ENCODE results near the gene PEAK3. TPM values are rescaled to one million over a fixed set of nuclear protein-coding genes. Genes with fewer than 3 reads are reported as not detected.
"Not testable (repeated sequence)": the region's sequence is repeated elsewhere in the genome, so short reads cannot be mapped to it uniquely, and the experiment has no call there.

PEAK3 gene
- total RNA-seq, 3 donors from 2014 or later: 1.8 TPM; not detected in 2

DNA sequence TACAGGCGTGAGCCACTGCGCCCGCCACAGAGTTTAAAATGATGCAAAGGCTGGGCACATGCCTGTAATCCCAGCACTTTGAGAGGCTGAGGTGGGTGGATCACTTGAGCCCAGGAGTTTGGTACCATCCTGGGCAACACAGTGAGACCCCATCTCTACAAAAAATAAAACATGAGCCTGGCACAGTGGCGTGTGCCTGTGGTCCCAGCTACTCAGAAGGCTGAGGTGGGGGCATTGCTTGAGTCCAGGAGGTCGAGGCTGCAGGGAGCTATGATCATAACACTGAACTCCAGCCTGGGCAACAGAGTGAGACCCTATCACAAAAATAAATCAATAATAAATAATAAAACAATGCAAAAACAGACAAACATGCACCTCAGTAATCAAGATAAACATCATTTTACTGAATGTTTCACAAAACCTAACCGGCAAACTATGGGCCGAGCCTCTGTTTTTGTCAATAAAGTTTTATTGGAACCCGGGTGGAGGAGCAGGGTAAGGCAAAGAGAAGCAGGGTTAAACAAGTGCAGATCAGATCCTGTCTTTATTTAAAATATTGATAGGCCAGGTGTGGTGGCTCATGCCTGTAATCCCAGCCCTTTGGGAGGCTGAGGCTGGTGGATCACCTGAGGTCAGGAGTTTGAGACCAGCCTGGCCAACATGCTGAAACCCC is 2.0 kb upstream of the PEAK3 start:
- no peaks in the 10 kb centered on the region for H3K36me3 ChIP-seq
- DNase-seq (ENCODE audit: low spot score in 2 of 2): no peak
- intact Hi-C loops (cut with DNase I; ENCODE audit: low total_unique reads): no loop called here
- no peak overlapping the region for H3K4me3 ChIP-seq
- H3K27ac ChIP-seq: no peak overlapping the region
- TF ChIP-seq POLR2A (IDR thresholded peaks at IDR 0.05) (no peak), POLR2AphosphoS5 (IDR thresholded peaks at IDR 0.05) (no peak)
- TF ChIP-seq, protein P1, sequence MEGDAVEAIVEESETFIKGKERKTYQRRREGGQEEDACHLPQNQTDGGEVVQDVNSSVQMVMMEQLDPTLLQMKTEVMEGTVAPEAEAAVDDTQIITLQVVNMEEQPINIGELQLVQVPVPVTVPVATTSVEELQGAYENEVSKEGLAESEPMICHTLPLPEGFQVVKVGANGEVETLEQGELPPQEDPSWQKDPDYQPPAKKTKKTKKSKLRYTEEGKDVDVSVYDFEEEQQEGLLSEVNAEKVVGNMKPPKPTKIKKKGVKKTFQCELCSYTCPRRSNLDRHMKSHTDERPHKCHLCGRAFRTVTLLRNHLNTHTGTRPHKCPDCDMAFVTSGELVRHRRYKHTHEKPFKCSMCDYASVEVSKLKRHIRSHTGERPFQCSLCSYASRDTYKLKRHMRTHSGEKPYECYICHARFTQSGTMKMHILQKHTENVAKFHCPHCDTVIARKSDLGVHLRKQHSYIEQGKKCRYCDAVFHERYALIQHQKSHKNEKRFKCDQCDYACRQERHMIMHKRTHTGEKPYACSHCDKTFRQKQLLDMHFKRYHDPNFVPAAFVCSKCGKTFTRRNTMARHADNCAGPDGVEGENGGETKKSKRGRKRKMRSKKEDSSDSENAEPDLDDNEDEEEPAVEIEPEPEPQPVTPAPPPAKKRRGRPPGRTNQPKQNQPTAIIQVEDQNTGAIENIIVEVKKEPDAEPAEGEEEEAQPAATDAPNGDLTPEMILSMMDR (IDR thresholded peaks at IDR 0.05): no peak
- H3K4me1 ChIP-seq: no peaks in the 10 kb centered on the region
- no peaks in the 10 kb centered on the region for H3K9me3 ChIP-seq
- H3K27me3 ChIP-seq: peaks cover 0 to 8% of the 10 kb centered on the region in 2 donors

DNA sequence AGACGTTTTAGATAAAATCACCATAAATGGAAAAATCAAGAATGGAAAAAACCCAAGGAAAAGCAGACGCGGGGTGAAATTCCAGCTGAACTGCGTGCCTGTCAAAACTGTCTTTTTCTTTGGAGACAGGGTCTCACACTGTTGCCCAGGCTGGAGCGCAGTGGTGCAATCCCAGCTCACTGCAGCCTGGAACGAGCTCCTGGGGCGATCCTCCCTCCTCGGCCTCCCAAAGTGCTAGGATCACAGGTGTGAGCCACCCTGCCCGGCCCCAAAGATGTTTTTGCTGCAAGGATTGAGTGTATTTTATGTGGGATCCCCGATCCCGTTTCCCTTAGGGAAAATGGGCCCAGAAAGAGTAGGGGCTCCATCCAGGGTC is 875 bp upstream of the PEAK3 start:
- H3K4me3 ChIP-seq: peak overlapping the region in 1 of 3 donors; percentile 55
- TF ChIP-seq, protein P1 (IDR thresholded peaks at IDR 0.05): no peak
- TF ChIP-seq POLR2A (IDR thresholded peaks at IDR 0.05) (no peak), POLR2AphosphoS5 (IDR thresholded peaks at IDR 0.05) (no peak)
- no peak for DNase-seq (ENCODE audit: low spot score in 2 of 2)

DNA sequence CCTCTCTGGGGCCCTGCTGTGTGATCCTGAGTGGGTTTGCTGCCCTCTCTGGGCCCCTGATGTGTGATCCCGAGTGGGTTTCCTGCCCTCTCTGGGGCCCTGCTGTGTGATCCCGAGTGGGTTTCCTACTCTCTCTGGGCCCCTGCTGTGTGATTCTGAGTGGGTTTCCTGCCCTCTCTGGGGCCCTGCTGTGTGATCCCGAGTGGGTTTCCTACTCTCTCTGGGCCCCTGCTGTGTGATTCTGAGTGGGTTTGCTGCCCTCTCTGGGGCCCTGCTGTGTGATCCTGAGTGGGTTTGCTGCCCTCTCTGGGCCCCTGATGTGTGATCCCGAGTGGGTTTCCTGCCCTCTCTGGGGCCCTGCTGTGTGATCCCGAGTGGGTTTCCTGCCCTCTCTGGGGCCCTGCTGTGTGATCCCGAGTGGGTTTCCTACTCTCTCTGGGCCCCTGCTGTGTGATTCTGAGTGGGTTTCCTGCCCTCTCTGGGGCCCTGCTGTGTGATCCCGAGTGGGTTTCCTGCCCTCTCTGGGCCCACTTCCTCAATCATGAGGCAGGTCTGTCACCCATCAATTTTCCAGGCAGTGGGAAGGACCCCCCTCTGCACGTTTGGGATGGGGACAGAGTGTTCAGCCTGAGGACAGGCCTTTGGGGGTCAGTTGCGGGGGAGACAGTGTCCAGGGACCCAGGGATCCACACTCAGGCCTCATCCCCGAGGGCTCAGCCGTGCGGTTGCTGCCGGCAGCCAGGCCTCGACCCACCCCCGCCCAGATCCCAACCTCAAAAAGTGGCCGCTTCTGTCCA is 512 bp downstream of the PEAK3 start:
- H3K27ac ChIP-seq; H3K36me3 ChIP-seq; H3K9me3 ChIP-seq; DNase-seq (ENCODE audit: low spot score in 2 of 2); H3K27me3 ChIP-seq; intact Hi-C loops (cut with DNase I; ENCODE audit: low total_unique reads); H3K4me1 ChIP-seq: not testable (repeated sequence)
- peak overlapping the region; percentile 31 to 55 (median 38) for H3K4me3 ChIP-seq

More for the DNA sequence above, 875 bp upstream of the PEAK3 start:
- no peaks in the 10 kb centered on the region for H3K36me3 ChIP-seq
- no peak overlapping the region for H3K27ac ChIP-seq
- no peaks in the 10 kb centered on the region for H3K4me1 ChIP-seq
- no peaks in the 10 kb centered on the region for H3K9me3 ChIP-seq
- no peaks in the 10 kb centered on the region for H3K27me3 ChIP-seq
- intact Hi-C loops (cut with DNase I; ENCODE audit: low total_unique reads): no loop called here

DNA sequence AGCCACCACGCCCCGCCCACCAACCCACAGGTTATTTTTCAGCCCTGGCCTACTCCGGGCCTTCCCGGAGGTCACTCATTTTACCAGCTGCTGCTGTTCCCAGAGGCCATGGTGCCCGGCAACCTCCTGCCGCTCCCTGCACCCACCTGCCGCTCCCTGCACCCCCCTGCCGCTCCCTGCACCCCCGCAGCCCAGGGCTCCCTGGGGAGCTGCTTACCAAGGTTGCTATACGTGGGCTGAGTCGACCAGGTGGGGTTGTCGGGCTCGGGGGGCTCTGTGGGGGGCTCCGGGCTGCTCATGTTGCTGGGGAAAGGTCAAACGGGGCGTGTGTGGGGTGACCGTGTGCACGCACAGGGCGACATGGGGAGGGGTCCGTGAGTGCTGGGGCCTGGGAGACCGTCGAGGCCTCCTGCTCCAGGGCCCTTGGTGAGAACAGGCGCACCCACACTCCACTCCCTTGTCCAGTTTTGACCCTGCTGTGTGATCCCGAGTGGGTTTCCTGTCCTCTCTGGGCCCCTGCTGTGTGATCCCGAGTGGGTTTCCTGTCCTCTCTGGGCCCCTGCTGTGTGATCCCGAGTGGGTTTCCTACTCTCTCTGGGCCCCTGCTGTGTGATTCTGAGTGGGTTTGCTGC is 1.2 kb downstream of the PEAK3 start:
- Histone ChIP-seq H3K36me3 (no peaks in the 10 kb centered on the region), H3K27ac (no peak overlapping the region), H3K4me3 (no peak overlapping the region), H3K9me3 (no peaks in the 10 kb centered on the region), H3K4me1 (peaks cover 0 to 2% of the 10 kb centered on the region in 2 donors), H3K27me3 (no peaks in the 10 kb centered on the region)
- no peak for DNase-seq (ENCODE audit: low spot score in 2 of 2)
- TF ChIP-seq POLR2AphosphoS5 (IDR thresholded peaks at IDR 0.05): no peak
- no peak for TF ChIP-seq POLR2A (IDR thresholded peaks at IDR 0.05)
- TF ChIP-seq, protein P1 (IDR thresholded peaks at IDR 0.05): no peak
- intact Hi-C loops (cut with DNase I; ENCODE audit: low total_unique reads): no loop called here

DNA sequence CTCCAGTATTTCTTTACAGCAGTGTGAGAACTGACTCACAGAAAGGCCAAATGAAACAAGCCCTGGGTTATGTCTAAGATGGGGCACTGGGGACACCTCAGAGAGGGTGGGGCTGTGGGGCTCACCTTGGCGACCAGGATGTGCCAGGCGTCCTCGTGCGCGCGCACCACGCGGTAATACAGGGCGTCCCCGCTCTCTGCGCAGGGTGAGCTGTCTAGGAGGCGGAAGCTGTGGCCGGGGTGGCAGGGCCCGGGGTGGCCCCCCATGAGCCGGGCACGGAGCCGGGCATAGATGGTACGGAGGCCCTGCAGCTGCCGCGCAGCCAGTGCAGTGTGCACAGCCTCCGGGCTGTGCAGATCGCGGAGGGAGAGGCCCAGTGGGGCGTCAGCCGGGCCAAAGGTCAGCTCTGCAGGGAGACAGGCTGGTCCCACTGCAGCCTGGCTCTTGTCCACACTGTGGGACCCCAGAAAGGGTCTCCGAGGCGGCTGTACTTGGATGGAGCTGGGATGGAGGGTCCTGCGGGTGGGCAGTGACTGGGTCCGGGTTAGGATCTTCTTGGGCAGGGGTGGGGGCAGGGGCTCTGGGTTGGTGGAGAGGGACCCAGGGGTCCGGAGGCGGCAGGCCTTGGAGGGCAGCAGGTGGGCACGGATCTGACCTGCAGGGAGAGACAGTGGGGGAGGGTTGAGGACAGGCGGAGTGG is 3.4 kb downstream of the PEAK3 start:
- H3K4me1 ChIP-seq: peaks cover 8 to 11% of the 10 kb centered on the region in 2 donors
- no peak overlapping the region for H3K4me3 ChIP-seq
- intact Hi-C loops (cut with DNase I; ENCODE audit: low total_unique reads): loop anchor here (5.0 to 10.0 kb wide), 2 partner anchors 114 to 386 kb away; partner anchors contain the start of gene DOT1L
- no peaks in the 10 kb centered on the region for H3K27me3 ChIP-seq
- TF ChIP-seq, protein P1 (IDR thresholded peaks at IDR 0.05): no peak
- no peak for TF ChIP-seq POLR2A (IDR thresholded peaks at IDR 0.05)
- TF ChIP-seq POLR2AphosphoS5 (IDR thresholded peaks at IDR 0.05): no peak
- H3K36me3 ChIP-seq: no peaks in the 10 kb centered on the region
- H3K27ac ChIP-seq: no peak overlapping the region
- DNase-seq (ENCODE audit: low spot score in 2 of 2): no peak
- no peaks in the 10 kb centered on the region for H3K9me3 ChIP-seq

Measured in breast epithelium (tissue), 4 donors.